ENCODE data around the gene LARP7.
A peak's percentile ranks its signal among the peaks of the same experiment; 100 is the strongest.

LARP7 gene

DNA sequence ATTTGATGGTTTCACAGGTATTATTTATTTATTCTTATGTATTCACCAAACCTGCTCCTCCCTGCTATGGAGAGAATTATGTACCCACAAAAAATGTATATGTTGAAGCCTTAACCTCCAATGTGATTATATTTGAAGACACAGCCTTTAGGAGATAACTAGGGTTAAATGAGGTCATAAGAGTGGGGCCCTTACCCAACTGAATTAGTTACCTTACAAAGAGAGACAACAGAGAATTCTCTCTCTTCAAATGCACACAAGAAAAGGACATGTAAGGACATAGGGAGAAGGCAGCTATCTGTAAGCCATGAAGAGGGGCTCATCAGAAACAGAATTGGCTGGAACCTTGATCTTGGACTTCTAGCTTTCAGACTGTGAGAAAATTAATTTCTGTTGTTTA is 44.2 kb upstream of the LARP7 start:
- no peak for TF ChIP-seq CEBPB (IDR thresholded peaks at IDR 0.05)

DNA sequence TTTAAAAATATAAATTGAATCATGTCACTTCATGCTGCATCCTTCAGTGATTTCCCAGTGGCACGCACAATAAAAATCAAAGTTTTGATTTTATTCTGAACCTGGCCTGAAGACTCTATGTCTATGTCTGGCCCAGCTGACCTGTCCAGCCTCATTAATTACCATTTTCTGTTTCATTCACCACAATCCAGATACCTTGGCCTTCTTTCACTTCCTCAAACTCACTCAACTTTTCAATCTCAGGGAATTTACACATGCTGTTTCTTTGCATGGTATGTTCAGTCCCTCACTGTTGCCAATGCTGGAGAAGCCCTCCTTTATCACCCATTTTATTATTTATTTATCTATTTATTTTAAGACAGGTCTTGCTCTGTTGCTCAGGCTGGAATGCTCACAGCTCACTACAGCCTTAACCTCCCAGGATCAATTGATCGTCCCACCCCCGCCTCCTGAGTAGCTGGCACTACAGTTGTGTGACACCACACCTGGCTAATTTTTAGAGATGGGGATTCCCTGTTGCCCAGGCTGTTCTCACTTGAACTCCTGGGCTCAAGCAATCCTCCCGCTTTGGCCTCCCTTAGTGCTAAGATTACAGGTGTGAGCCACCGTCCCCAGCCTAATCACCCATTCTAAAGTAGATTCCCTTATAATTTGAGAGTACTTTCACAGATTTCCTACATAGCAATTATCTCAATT is 43.4 kb upstream of the LARP7 start:
- TF ChIP-seq CREB1 (IDR thresholded peaks at IDR 0.05; ENCODE audit: low read depth) = no peak
- TF ChIP-seq NFIC (IDR thresholded peaks at IDR 0.05) = no peak
- TF ChIP-seq RAD21 (IDR thresholded peaks at IDR 0.05; ENCODE audit: low read depth) = no peak
- TF ChIP-seq EGR1 (IDR thresholded peaks at IDR 0.05) = no peak
- TF ChIP-seq ZBTB7A (IDR thresholded peaks at IDR 0.05; ENCODE audit: low read depth) = no peak
- TF ChIP-seq, protein P1, sequence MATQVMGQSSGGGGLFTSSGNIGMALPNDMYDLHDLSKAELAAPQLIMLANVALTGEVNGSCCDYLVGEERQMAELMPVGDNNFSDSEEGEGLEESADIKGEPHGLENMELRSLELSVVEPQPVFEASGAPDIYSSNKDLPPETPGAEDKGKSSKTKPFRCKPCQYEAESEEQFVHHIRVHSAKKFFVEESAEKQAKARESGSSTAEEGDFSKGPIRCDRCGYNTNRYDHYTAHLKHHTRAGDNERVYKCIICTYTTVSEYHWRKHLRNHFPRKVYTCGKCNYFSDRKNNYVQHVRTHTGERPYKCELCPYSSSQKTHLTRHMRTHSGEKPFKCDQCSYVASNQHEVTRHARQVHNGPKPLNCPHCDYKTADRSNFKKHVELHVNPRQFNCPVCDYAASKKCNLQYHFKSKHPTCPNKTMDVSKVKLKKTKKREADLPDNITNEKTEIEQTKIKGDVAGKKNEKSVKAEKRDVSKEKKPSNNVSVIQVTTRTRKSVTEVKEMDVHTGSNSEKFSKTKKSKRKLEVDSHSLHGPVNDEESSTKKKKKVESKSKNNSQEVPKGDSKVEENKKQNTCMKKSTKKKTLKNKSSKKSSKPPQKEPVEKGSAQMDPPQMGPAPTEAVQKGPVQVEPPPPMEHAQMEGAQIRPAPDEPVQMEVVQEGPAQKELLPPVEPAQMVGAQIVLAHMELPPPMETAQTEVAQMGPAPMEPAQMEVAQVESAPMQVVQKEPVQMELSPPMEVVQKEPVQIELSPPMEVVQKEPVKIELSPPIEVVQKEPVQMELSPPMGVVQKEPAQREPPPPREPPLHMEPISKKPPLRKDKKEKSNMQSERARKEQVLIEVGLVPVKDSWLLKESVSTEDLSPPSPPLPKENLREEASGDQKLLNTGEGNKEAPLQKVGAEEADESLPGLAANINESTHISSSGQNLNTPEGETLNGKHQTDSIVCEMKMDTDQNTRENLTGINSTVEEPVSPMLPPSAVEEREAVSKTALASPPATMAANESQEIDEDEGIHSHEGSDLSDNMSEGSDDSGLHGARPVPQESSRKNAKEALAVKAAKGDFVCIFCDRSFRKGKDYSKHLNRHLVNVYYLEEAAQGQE (IDR thresholded peaks at IDR 0.05; ENCODE audit: low read depth) = no peak
- no peak for TF ChIP-seq FOXM1 (IDR thresholded peaks at IDR 0.05; ENCODE audit: borderline replicate concordance, low read depth)
- TF ChIP-seq YY1 (IDR thresholded peaks at IDR 0.05; ENCODE audit: low read depth) = no peak
- TF ChIP-seq, protein P2, sequence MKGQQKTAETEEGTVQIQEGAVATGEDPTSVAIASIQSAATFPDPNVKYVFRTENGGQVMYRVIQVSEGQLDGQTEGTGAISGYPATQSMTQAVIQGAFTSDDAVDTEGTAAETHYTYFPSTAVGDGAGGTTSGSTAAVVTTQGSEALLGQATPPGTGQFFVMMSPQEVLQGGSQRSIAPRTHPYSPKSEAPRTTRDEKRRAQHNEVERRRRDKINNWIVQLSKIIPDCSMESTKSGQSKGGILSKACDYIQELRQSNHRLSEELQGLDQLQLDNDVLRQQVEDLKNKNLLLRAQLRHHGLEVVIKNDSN (IDR thresholded peaks at IDR 0.05) = no peak

DNA sequence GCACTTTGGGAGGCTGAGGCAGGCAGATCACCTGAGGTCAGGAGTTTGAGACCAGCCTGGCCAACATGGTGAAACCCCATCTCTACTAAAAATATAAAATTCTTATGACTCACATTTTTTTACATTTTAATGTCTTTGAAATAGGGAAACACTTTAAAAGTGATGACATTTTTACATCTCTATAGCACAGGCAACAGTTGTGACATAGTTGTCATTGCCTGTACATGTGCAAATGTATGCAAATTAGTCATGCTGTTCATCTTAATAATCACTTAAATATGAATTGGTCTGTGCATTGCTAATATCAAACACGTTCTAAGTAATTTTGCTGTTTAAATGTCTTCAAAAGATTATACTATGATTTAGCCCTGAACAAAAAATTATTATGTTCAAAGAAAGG is 42.0 kb upstream of the LARP7 start:
- TF ChIP-seq CREB1 (IDR thresholded peaks at IDR 0.05; ENCODE audit: low read depth) (no peak), NFIC (IDR thresholded peaks at IDR 0.05) (no peak), TCF12 (IDR thresholded peaks at IDR 0.05; ENCODE audit: low read depth) (no peak), FOXM1 (IDR thresholded peaks at IDR 0.05; ENCODE audit: borderline replicate concordance, low read depth) (no peak), ZBTB7A (IDR thresholded peaks at IDR 0.05; ENCODE audit: low read depth) (no peak), EGR1 (IDR thresholded peaks at IDR 0.05) (no peak), RAD21 (IDR thresholded peaks at IDR 0.05; ENCODE audit: low read depth) (no peak), YY1 (IDR thresholded peaks at IDR 0.05; ENCODE audit: low read depth) (no peak), EP300 (IDR thresholded peaks at IDR 0.05; ENCODE audit: borderline replicate concordance) (no peak), TAF1 (IDR thresholded peaks at IDR 0.05; ENCODE audit: low read depth) (no peak)
- TF ChIP-seq, protein P2 (IDR thresholded peaks at IDR 0.05) = no peak
- TF ChIP-seq, protein P1 (IDR thresholded peaks at IDR 0.05; ENCODE audit: low read depth) = no peak

DNA sequence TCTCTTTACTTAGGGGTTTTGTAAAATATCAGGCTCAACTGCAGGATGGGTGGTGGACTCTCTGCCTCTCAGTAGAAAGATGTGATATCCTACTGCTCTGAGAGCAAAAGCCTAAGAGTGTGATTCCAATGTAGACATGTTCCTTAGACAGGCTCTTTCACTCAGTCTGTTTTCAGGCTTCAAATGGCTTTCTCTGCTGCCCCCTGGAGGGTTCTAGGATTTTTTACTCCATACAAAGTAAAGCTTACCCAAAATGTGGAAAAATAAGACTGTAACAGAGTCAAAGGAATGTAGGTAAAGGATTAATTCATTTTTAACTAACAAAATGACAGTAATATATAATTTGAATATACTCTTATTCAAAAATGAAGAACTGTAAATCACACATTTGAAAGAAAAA is 32.4 kb upstream of the LARP7 start:
- TF ChIP-seq TAF1 (IDR thresholded peaks at IDR 0.05; ENCODE audit: low read depth) = no peak
- TF ChIP-seq RAD21 (IDR thresholded peaks at IDR 0.05; ENCODE audit: low read depth) = peak; percentile 50

DNA sequence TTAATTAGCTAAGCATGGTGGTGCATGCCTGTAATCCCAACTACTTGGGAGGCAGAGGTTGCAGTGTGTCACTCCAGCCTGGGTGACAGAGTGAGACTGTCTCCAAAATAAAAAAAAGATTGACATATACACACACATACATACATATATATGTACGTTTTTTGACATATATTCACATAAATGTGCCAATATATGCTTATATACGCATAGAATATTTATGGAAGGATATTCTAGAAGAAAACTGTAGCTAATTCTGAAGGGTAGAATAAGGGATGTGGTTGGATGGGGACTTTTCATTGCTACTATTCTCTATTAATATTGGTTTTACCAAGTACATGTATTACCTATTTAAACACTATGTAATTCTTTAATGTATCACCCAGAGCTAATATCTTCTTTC is 20.0 kb upstream of the LARP7 start:
- TF ChIP-seq ZBTB7A (IDR thresholded peaks at IDR 0.05; ENCODE audit: low read depth) = no peak
- TF ChIP-seq CEBPB (IDR thresholded peaks at IDR 0.05) = no peak
- TF ChIP-seq FOXM1 (IDR thresholded peaks at IDR 0.05; ENCODE audit: borderline replicate concordance, low read depth) = no peak
- TF ChIP-seq RAD21 (IDR thresholded peaks at IDR 0.05; ENCODE audit: low read depth) = no peak
- TF ChIP-seq TAF1 (IDR thresholded peaks at IDR 0.05; ENCODE audit: low read depth) = no peak
- TF ChIP-seq NFIC (IDR thresholded peaks at IDR 0.05) = no peak
- TF ChIP-seq EP300 (IDR thresholded peaks at IDR 0.05; ENCODE audit: borderline replicate concordance) = no peak
- TF ChIP-seq TEAD4 (IDR thresholded peaks at IDR 0.05) = no peak
- TF ChIP-seq CREB1 (IDR thresholded peaks at IDR 0.05; ENCODE audit: low read depth) = no peak
- TF ChIP-seq EGR1 (IDR thresholded peaks at IDR 0.05) = no peak
- TF ChIP-seq, protein P3, sequence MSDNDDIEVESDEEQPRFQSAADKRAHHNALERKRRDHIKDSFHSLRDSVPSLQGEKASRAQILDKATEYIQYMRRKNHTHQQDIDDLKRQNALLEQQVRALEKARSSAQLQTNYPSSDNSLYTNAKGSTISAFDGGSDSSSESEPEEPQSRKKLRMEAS (IDR thresholded peaks at IDR 0.05) = no peak
- TF ChIP-seq YY1 (IDR thresholded peaks at IDR 0.05; ENCODE audit: low read depth) = no peak
- TF ChIP-seq, protein P1 (IDR thresholded peaks at IDR 0.05; ENCODE audit: low read depth) = no peak
- no peak for TF ChIP-seq TCF12 (IDR thresholded peaks at IDR 0.05; ENCODE audit: low read depth)
